H1 (cell line): ENCODE results near the gene CYP4B1. TPM values are rescaled to one million over a fixed set of nuclear protein-coding genes. Genes with fewer than 3 reads are reported as not detected.

Experiments
- BCL11A ChIP-seq, 2 experiments: IDR thresholded peaks; one replicate each; pipeline ENCODE4 v1.6.1; 2011; ENCODE audit warnings: low read depth in 2 of 2, low read length in 2 of 2, mild to moderate bottlenecking in 2 of 2
- FOSL1 ChIP-seq: IDR thresholded peaks from 2 replicates; pipeline ENCODE4 v1.6.1; 2011; ENCODE audit warnings: mild to moderate bottlenecking, low read depth, low read length, moderate library complexity; ENCODE audit not compliant: insufficient read depth
- RXRA ChIP-seq: IDR thresholded peaks from 2 replicates; pipeline ENCODE4 v1.6.1; 2011; ENCODE audit warnings: low read depth, mild to moderate bottlenecking, low read length, moderate library complexity; ENCODE audit not compliant: insufficient read depth
- SAP30 ChIP-seq: fragments of 300-600 bp; sonication (generic); IDR thresholded peaks from 2 replicates; pipeline ENCODE4 v1.7.1; 2012; ENCODE audit warnings: low read length, moderate library complexity, mild to moderate bottlenecking, inconsistent platforms; ENCODE audit not compliant: insufficient read depth, insufficient replicate concordance
- TEAD4 ChIP-seq: IDR thresholded peaks from 2 replicates; pipeline ENCODE4 v1.6.1; 2012; ENCODE audit warnings: low read depth, low read length, inconsistent platforms, mixed read lengths
- polyA plus RNA-seq, 7 experiments: library from polyadenylated mRNA; depleted of rRNA in 3 of 7; stranded (reverse) in 5 of 7; unstranded in 2 of 7; fragments of >200 nt in 5 of 7; fragments of 200-250 nt in 2 of 7; gene quantifications; 1 replicate in 5 of 7; 2 replicates in 1 of 7; 4 replicates in 1 of 7; pipeline versions ENCODE4 v1.2.1 to v1.2.3, GENCODE V29; 2011 to 2013; ENCODE audit warnings: missing spikeins in 2 of 7, mixed read lengths in 2 of 7
- total RNA-seq: library from RNA; stranded (reverse); fragmentation: NEBNext Ultra II Directional; extraction: Animal tissue kit (Norgen Biotek cat#: 25700); gene quantifications from 2 replicates; pipeline ENCODE4 v1.2.1, GENCODE V29; 2021
- TF ChIP-seq, protein P1 (sequence below): fragments of 300-600 bp; sonication (generic); IDR thresholded peaks from 2 replicates; pipeline ENCODE4 v1.7.1; 2012; ENCODE audit warnings: low read length, moderate library complexity, mild to moderate bottlenecking, inconsistent platforms; ENCODE audit not compliant: insufficient replicate concordance

Gene CYP4B1
- total and polyA plus RNA-seq, 2 of the 8 experiments (the other 6 are each of a cell fraction or from before 2014, with no cell fraction given), result 0.23 TPM; not detected in 1

GRCh38 chr1:46804926-46805325 is 6.1 kb downstream of the CYP4B1 start (continued):
- TF ChIP-seq, protein P1, sequence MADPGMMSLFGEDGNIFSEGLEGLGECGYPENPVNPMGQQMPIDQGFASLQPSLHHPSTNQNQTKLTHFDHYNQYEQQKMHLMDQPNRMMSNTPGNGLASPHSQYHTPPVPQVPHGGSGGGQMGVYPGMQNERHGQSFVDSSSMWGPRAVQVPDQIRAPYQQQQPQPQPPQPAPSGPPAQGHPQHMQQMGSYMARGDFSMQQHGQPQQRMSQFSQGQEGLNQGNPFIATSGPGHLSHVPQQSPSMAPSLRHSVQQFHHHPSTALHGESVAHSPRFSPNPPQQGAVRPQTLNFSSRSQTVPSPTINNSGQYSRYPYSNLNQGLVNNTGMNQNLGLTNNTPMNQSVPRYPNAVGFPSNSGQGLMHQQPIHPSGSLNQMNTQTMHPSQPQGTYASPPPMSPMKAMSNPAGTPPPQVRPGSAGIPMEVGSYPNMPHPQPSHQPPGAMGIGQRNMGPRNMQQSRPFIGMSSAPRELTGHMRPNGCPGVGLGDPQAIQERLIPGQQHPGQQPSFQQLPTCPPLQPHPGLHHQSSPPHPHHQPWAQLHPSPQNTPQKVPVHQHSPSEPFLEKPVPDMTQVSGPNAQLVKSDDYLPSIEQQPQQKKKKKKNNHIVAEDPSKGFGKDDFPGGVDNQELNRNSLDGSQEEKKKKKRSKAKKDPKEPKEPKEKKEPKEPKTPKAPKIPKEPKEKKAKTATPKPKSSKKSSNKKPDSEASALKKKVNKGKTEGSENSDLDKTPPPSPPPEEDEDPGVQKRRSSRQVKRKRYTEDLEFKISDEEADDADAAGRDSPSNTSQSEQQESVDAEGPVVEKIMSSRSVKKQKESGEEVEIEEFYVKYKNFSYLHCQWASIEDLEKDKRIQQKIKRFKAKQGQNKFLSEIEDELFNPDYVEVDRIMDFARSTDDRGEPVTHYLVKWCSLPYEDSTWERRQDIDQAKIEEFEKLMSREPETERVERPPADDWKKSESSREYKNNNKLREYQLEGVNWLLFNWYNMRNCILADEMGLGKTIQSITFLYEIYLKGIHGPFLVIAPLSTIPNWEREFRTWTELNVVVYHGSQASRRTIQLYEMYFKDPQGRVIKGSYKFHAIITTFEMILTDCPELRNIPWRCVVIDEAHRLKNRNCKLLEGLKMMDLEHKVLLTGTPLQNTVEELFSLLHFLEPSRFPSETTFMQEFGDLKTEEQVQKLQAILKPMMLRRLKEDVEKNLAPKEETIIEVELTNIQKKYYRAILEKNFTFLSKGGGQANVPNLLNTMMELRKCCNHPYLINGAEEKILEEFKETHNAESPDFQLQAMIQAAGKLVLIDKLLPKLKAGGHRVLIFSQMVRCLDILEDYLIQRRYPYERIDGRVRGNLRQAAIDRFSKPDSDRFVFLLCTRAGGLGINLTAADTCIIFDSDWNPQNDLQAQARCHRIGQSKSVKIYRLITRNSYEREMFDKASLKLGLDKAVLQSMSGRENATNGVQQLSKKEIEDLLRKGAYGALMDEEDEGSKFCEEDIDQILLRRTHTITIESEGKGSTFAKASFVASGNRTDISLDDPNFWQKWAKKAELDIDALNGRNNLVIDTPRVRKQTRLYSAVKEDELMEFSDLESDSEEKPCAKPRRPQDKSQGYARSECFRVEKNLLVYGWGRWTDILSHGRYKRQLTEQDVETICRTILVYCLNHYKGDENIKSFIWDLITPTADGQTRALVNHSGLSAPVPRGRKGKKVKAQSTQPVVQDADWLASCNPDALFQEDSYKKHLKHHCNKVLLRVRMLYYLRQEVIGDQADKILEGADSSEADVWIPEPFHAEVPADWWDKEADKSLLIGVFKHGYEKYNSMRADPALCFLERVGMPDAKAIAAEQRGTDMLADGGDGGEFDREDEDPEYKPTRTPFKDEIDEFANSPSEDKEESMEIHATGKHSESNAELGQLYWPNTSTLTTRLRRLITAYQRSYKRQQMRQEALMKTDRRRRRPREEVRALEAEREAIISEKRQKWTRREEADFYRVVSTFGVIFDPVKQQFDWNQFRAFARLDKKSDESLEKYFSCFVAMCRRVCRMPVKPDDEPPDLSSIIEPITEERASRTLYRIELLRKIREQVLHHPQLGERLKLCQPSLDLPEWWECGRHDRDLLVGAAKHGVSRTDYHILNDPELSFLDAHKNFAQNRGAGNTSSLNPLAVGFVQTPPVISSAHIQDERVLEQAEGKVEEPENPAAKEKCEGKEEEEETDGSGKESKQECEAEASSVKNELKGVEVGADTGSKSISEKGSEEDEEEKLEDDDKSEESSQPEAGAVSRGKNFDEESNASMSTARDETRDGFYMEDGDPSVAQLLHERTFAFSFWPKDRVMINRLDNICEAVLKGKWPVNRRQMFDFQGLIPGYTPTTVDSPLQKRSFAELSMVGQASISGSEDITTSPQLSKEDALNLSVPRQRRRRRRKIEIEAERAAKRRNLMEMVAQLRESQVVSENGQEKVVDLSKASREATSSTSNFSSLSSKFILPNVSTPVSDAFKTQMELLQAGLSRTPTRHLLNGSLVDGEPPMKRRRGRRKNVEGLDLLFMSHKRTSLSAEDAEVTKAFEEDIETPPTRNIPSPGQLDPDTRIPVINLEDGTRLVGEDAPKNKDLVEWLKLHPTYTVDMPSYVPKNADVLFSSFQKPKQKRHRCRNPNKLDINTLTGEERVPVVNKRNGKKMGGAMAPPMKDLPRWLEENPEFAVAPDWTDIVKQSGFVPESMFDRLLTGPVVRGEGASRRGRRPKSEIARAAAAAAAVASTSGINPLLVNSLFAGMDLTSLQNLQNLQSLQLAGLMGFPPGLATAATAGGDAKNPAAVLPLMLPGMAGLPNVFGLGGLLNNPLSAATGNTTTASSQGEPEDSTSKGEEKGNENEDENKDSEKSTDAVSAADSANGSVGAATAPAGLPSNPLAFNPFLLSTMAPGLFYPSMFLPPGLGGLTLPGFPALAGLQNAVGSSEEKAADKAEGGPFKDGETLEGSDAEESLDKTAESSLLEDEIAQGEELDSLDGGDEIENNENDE, result no peak
- no peak for TF ChIP-seq FOSL1
- TF ChIP-seq TEAD4, result no peak
- no peak for TF ChIP-seq SAP30
- no peak for TF ChIP-seq BCL11A (IDR thresholded peaks at IDR 0.05; ENCODE audit: low read depth in 2 of 2, low read length in 2 of 2)
- TF ChIP-seq RXRA, result no peak
